GM10266 (cell line): ENCODE measurements around the gene DDX4.
"Not testable (repeated sequence)": the region's sequence is repeated elsewhere in the genome, so short reads cannot be mapped to it uniquely, and the experiment has no call there.

Experiments used
- DNase-seq: peaks from one replicate; pipeline ENCODE4 v3.0.0; 2012; ENCODE audit errors: extremely low spot score
- CTCF ChIP-seq: IDR thresholded peaks from 2 replicates; pipeline ENCODE4 v1.5.1; 2012; ENCODE audit warnings: mild to moderate bottlenecking, low read depth; ENCODE audit not compliant: control insufficient read depth, insufficient read depth; ENCODE audit errors: missing control alignments

DDX4 gene

GRCh38 chr5:55773057-55773456 is 35.2 kb downstream of the DDX4 start:
- no peak for DNase-seq
- no peak for TF ChIP-seq CTCF

- no peak for DNase-seq
- TF ChIP-seq CTCF = no peak
These were observed 39.5 kb downstream of the DDX4 start for GRCh38 chr5:55777332-55777731.

GRCh38 chr5:55800924-55801323 is 63.1 kb downstream of the DDX4 start:
- DNase-seq = no peak
- TF ChIP-seq CTCF = no peak

GRCh38 chr5:55808814-55809213 is 71.0 kb downstream of the DDX4 start:
- not testable (repeated sequence) for DNase-seq

GRCh38 chr5:55815939-55816338 is 78.1 kb downstream of the DDX4 start:
- not testable (repeated sequence) for DNase-seq

- DNase-seq = no peak
- TF ChIP-seq CTCF = no peak
These were observed 78.5 kb downstream of the DDX4 start for GRCh38 chr5:55816342-55816741.

GRCh38 chr5:55817030-55817429 is 79.2 kb downstream of the DDX4 start:
- no peak for TF ChIP-seq CTCF
- no peak for DNase-seq

- no peak for DNase-seq
- no peak for TF ChIP-seq CTCF
These were observed 82.6 kb downstream of the DDX4 start for GRCh38 chr5:55820488-55820887.

- no peak for DNase-seq
- no peak for TF ChIP-seq CTCF
These were observed 84.1 kb downstream of the DDX4 start for GRCh38 chr5:55821731-55822512.
